ENCODE measurements around the gene CAVIN1.

The CAVIN1 gene

DNA sequence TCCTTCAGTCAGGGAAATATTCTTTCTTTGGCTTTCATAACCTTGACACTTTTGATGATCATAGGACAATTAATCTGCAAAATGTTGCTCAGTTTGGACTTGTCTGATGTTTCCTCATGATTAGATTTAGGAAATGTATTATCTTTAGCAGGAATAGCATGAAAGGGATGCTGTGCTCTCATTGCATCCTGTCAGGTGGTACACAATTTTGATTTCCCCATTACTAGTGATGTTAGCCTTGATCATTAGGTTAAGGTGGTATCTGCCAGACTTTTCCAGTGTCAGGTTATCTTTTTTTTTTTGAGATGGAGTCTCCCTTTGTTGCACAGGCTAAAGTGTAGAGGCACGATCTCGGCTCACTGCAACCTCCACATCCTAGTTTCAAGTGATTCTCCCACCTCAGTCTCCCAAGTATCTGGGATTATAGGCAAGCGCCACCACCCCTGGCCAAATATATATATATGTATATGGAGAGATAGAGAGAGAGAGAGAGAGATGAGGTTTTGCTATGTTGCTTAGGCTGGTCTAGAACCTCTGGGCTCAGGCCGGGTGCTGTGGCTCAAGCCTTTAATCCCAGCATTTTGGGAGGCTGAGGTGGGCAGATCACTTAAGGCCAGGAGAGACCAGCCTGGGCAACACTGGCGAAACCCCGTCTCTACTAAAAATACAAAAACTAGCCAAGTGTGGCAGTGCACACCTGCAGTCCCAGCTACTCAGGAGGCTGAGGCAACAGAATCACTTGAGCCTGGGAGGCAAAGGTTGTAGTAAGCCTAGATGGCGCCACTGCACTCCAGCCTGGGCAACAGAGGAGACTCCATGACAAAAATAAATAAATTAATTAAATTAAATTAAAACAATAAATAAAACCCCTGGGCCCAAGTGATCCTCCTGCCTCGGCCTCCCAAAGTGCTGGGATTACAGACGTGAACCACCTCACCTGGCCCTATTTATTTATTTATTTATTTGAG is 15.8 kb upstream of the CAVIN1 start:
- Histone ChIP-seq H3K4me3 (replicated peaks; ENCODE audit: insufficient read depth, low read length) (no peak overlapping the region), H3K27ac (replicated peaks) (no peak overlapping the region), H3K27me3 (ENCODE audit: insufficient read depth, poor library complexity, severe bottlenecking) (no peaks in the 10 kb centered on the region)
- DNase-seq (ENCODE audit: low read depth in 1 of 2, low spot score in 1 of 2), result no peak
- TF ChIP-seq, protein P1, sequence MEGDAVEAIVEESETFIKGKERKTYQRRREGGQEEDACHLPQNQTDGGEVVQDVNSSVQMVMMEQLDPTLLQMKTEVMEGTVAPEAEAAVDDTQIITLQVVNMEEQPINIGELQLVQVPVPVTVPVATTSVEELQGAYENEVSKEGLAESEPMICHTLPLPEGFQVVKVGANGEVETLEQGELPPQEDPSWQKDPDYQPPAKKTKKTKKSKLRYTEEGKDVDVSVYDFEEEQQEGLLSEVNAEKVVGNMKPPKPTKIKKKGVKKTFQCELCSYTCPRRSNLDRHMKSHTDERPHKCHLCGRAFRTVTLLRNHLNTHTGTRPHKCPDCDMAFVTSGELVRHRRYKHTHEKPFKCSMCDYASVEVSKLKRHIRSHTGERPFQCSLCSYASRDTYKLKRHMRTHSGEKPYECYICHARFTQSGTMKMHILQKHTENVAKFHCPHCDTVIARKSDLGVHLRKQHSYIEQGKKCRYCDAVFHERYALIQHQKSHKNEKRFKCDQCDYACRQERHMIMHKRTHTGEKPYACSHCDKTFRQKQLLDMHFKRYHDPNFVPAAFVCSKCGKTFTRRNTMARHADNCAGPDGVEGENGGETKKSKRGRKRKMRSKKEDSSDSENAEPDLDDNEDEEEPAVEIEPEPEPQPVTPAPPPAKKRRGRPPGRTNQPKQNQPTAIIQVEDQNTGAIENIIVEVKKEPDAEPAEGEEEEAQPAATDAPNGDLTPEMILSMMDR (IDR thresholded peaks at IDR 0.05; ENCODE audit: insufficient read depth, low read length), result no peak
- TF ChIP-seq, protein P2, sequence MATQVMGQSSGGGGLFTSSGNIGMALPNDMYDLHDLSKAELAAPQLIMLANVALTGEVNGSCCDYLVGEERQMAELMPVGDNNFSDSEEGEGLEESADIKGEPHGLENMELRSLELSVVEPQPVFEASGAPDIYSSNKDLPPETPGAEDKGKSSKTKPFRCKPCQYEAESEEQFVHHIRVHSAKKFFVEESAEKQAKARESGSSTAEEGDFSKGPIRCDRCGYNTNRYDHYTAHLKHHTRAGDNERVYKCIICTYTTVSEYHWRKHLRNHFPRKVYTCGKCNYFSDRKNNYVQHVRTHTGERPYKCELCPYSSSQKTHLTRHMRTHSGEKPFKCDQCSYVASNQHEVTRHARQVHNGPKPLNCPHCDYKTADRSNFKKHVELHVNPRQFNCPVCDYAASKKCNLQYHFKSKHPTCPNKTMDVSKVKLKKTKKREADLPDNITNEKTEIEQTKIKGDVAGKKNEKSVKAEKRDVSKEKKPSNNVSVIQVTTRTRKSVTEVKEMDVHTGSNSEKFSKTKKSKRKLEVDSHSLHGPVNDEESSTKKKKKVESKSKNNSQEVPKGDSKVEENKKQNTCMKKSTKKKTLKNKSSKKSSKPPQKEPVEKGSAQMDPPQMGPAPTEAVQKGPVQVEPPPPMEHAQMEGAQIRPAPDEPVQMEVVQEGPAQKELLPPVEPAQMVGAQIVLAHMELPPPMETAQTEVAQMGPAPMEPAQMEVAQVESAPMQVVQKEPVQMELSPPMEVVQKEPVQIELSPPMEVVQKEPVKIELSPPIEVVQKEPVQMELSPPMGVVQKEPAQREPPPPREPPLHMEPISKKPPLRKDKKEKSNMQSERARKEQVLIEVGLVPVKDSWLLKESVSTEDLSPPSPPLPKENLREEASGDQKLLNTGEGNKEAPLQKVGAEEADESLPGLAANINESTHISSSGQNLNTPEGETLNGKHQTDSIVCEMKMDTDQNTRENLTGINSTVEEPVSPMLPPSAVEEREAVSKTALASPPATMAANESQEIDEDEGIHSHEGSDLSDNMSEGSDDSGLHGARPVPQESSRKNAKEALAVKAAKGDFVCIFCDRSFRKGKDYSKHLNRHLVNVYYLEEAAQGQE (IDR thresholded peaks at IDR 0.05; ENCODE audit: insufficient replicate concordance, low read depth), result no peak

DNA sequence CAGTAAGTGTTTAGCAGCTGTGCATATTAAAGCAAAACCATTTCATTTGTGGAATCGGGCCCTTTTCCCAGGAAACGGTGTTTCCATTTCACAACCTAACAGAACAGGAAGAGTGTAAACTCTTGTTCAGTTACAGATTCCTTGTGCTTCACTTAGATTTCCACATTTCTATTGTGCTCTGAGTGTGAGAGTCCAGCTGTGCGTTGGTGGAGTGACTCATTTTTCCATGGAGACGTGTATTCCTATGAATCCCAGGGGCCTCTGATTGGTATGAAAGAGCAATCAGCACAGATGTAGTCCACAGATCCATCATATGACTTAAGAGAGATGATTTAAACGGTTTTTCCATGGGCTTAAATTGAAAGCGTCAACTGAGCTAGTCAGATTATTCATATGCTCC is 13.3 kb upstream of the CAVIN1 start:
- no peak overlapping the region for H3K27ac ChIP-seq (replicated peaks)
- no peaks in the 10 kb centered on the region for H3K27me3 ChIP-seq (ENCODE audit: insufficient read depth, poor library complexity, severe bottlenecking)
- no peak overlapping the region for H3K4me3 ChIP-seq (replicated peaks; ENCODE audit: insufficient read depth, low read length)
- DNase-seq (ENCODE audit: low read depth in 1 of 2, low spot score in 1 of 2), result no peak
- TF ChIP-seq, protein P1 (IDR thresholded peaks at IDR 0.05; ENCODE audit: insufficient read depth, low read length), result no peak
- TF ChIP-seq POLR2AphosphoS5 (IDR thresholded peaks at IDR 0.05; ENCODE audit: low read depth), result no peak
- TF ChIP-seq, protein P2 (IDR thresholded peaks at IDR 0.05; ENCODE audit: insufficient replicate concordance, low read depth), result no peak
- TF ChIP-seq GABPA (IDR thresholded peaks at IDR 0.05; ENCODE audit: low read depth), result no peak
- TF ChIP-seq SPI1 (IDR thresholded peaks at IDR 0.05; ENCODE audit: borderline replicate concordance, low read depth), result no peak

DNA sequence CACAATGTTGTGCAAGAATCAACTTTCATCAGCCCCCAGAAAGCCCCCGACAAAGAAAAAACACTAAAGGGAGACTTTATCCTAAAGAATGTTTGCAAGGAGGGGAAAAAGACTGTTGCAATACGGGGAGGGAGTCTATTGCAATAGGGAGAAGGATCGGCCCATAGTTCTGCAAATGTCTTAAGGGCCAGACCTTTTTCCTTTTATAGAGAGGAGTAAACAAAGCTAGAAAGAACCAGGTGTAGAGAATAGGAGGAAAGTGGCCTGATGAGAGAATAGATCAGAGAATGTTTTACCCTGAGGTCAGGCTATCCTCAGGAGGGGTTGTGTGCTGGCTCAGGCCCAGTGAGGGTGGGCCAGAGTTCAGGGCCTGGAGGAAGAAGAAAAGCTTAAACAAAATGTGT is 8.7 kb upstream of the CAVIN1 start:
- Histone ChIP-seq H3K27me3 (ENCODE audit: insufficient read depth, poor library complexity, severe bottlenecking) (no peaks in the 10 kb centered on the region), H3K27ac (replicated peaks) (no peak overlapping the region), H3K4me3 (replicated peaks; ENCODE audit: insufficient read depth, low read length) (no peak overlapping the region)
- TF ChIP-seq SPI1 (IDR thresholded peaks at IDR 0.05; ENCODE audit: borderline replicate concordance, low read depth), result no peak
- TF ChIP-seq, protein P2 (IDR thresholded peaks at IDR 0.05; ENCODE audit: insufficient replicate concordance, low read depth), result no peak
- TF ChIP-seq, protein P1 (IDR thresholded peaks at IDR 0.05; ENCODE audit: insufficient read depth, low read length), result no peak
- no peak for TF ChIP-seq POLR2AphosphoS5 (IDR thresholded peaks at IDR 0.05; ENCODE audit: low read depth)
- TF ChIP-seq GABPA (IDR thresholded peaks at IDR 0.05; ENCODE audit: low read depth), result no peak
- peak in 1 of 2 experiments; percentile 12 for DNase-seq (ENCODE audit: low read depth in 1 of 2, low spot score in 1 of 2)

Data from HL-60 (cell line).